OCI-LY1 (cell line): Measurements from ENCODE around the gene ZNF69.
"Not testable (repeated sequence)": the region's sequence is repeated elsewhere in the genome, so short reads cannot be mapped to it uniquely, and the experiment has no call there.

Experiments used
- H2AFZ ChIP-seq: fragments of 200-600 bp; sonication (generic), shearing (Covaris generic); 2 replicates; pipeline ENCODE4 v1.6.0; 2014; ENCODE audit warnings: antibody characterized with exemption, mild to moderate bottlenecking, low read length
- H3F3A ChIP-seq: fragments of 200-600 bp; sonication (generic), shearing (Covaris generic); 2 replicates; pipeline ENCODE4 v1.6.0; 2014; ENCODE audit warnings: mild to moderate bottlenecking, antibody characterized with exemption, low read length, moderate library complexity; ENCODE audit not compliant: insufficient read depth
- H3K27ac ChIP-seq: fragments of 200-600 bp; sonication (generic); 2 replicates; pipeline ENCODE4 v1.5.1; 2014; ENCODE audit warnings: low read length, mixed run types, mild to moderate bottlenecking, low read depth; ENCODE audit not compliant: poor library complexity, severe bottlenecking
- H3K27me3 ChIP-seq: fragments of 200-600 bp; sonication (generic); 2 replicates; pipeline ENCODE4 v1.6.0; 2014; ENCODE audit warnings: antibody characterized with exemption, mild to moderate bottlenecking, low read length, moderate library complexity; ENCODE audit not compliant: insufficient read depth
- H3K36me3 ChIP-seq: fragments of 200-600 bp; sonication (generic); 2 replicates; pipeline ENCODE4 v1.6.1; 2014; ENCODE audit warnings: mild to moderate bottlenecking, antibody characterized with exemption, low read length, moderate library complexity, mixed read lengths; ENCODE audit not compliant: insufficient read depth
- H3K4me1 ChIP-seq: fragments of 200-600 bp; sonication (generic); 2 replicates; pipeline ENCODE4 v1.5.1; 2014; ENCODE audit warnings: mild to moderate bottlenecking, low read length, moderate library complexity; ENCODE audit not compliant: insufficient read depth, severe bottlenecking
- H3K4me2 ChIP-seq: fragments of 200-600 bp; sonication (generic), shearing (Covaris generic); 2 replicates; pipeline ENCODE4 v1.6.1; 2014; ENCODE audit warnings: low read length
- H3K4me3 ChIP-seq: fragments of 200-600 bp; sonication (generic); 2 replicates; pipeline ENCODE4 v1.5.1; 2014; ENCODE audit warnings: low read length, low read depth, mild to moderate bottlenecking, mixed read lengths; ENCODE audit not compliant: poor library complexity, severe bottlenecking
- H3K79me2 ChIP-seq: fragments of 200-600 bp; shearing (Covaris generic); 2 replicates; pipeline ENCODE4 v1.6.1; 2016; ENCODE audit warnings: mixed run types, low read length, mixed read lengths; ENCODE audit not compliant: insufficient read depth
- H3K9ac ChIP-seq: fragments of 200-600 bp; sonication (generic), shearing (Covaris generic); 2 replicates; pipeline ENCODE4 v1.6.1; 2014; ENCODE audit warnings: mild to moderate bottlenecking, low read length, mixed read lengths
- H3K9me2 ChIP-seq: fragments of 200-600 bp; sonication (generic), shearing (Covaris generic); 2 replicates; pipeline ENCODE4 v1.6.1; 2014; ENCODE audit warnings: low read depth, mild to moderate bottlenecking, low read length, mixed read lengths
- H3K9me3 ChIP-seq: fragments of 200-600 bp; shearing (Covaris generic); 2 replicates; pipeline ENCODE4 v1.6.1; 2014; ENCODE audit warnings: low read length, mixed read lengths
- H4K20me1 ChIP-seq: fragments of 200-600 bp; sonication (generic), shearing (Covaris generic); 2 replicates; pipeline ENCODE4 v1.6.0; 2016; ENCODE audit warnings: mild to moderate bottlenecking, low read length; ENCODE audit not compliant: insufficient read depth
- EZH2 ChIP-seq: fragments of 200-600 bp; sonication (generic), shearing (Covaris generic); IDR thresholded peaks from 2 replicates; pipeline ENCODE4 v1.8.0; 2017; ENCODE audit warnings: borderline replicate concordance, mixed run types, mild to moderate bottlenecking, antibody characterized with exemption, low read length, moderate library complexity, mixed read lengths
- TF ChIP-seq, protein P1 (sequence below): fragments of 200-600 bp; sonication (generic), shearing (Covaris generic); IDR thresholded peaks from 2 replicates; pipeline ENCODE4 v1.5.1; 2017; ENCODE audit warnings: mild to moderate bottlenecking, antibody characterized with exemption, low read length, moderate library complexity, mixed read lengths

ZNF69 gene

DNA sequence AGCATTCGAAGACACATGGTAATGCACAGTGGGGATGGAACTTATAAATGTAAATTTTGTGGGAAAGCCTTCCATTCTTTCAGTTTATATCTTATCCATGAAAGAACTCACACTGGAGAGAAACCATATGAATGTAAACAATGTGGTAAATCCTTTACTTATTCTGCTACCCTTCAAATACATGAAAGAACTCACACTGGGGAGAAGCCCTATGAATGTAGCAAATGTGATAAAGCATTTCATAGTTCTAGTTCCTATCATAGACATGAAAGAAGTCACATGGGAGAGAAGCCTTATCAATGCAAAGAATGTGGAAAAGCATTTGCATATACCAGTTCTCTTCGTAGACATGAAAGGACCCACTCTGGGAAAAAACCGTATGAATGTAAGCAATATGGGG, 61.1 kb downstream of the ZNF69 start:
- H3K4me1 ChIP-seq = no peaks in the 10 kb centered on the region
- H3K79me2 ChIP-seq = no peaks in the 10 kb centered on the region
- H3K4me3 ChIP-seq = no peak overlapping the region
- H3K27ac ChIP-seq = no peak overlapping the region
- H3K36me3 ChIP-seq = peaks cover 86% of the 10 kb centered on the region
- no peaks in the 10 kb centered on the region for H4K20me1 ChIP-seq
- H3K4me2 ChIP-seq = no peak overlapping the region
- TF ChIP-seq, protein P1, sequence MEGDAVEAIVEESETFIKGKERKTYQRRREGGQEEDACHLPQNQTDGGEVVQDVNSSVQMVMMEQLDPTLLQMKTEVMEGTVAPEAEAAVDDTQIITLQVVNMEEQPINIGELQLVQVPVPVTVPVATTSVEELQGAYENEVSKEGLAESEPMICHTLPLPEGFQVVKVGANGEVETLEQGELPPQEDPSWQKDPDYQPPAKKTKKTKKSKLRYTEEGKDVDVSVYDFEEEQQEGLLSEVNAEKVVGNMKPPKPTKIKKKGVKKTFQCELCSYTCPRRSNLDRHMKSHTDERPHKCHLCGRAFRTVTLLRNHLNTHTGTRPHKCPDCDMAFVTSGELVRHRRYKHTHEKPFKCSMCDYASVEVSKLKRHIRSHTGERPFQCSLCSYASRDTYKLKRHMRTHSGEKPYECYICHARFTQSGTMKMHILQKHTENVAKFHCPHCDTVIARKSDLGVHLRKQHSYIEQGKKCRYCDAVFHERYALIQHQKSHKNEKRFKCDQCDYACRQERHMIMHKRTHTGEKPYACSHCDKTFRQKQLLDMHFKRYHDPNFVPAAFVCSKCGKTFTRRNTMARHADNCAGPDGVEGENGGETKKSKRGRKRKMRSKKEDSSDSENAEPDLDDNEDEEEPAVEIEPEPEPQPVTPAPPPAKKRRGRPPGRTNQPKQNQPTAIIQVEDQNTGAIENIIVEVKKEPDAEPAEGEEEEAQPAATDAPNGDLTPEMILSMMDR = no peak
- no peak for TF ChIP-seq EZH2
- H3K9me2 ChIP-seq = no peaks in the 10 kb centered on the region
- H3K27me3 ChIP-seq = no peaks in the 10 kb centered on the region
- no peak overlapping the region for H3K9ac ChIP-seq
- peaks cover 86% of the 10 kb centered on the region for H3K9me3 ChIP-seq
- peaks cover 7% of the 10 kb centered on the region for H3F3A ChIP-seq
- no peak overlapping the region for H2AFZ ChIP-seq

DNA sequence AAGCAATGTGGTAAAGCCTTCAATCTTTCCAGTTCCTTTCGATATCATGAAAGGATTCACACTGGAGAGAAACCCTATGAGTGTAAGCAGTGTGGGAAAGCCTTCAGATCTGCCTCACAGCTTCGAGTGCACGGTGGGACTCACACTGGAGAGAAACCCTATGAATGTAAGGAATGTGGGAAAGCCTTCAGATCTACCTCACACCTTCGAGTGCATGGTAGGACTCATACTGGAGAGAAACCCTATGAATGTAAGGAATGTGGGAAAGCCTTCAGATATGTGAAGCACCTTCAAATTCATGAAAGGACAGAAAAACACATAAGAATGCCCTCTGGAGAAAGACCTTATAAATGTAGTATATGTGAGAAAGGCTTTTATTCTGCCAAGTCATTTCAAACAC, 61.6 kb downstream of the ZNF69 start:
- Histone ChIP-seq H3F3A (peaks cover 7% of the 10 kb centered on the region), H3K4me1 (no peaks in the 10 kb centered on the region), H3K4me3 (no peak overlapping the region), H3K27me3 (no peaks in the 10 kb centered on the region), H2AFZ (no peak overlapping the region), H3K9me3 (peaks cover 85% of the 10 kb centered on the region), H3K9ac (no peak overlapping the region), H3K9me2 (no peaks in the 10 kb centered on the region), H3K79me2 (no peaks in the 10 kb centered on the region), H3K4me2 (no peak overlapping the region), H4K20me1 (no peaks in the 10 kb centered on the region), H3K36me3 (peaks cover 80% of the 10 kb centered on the region), H3K27ac (no peak overlapping the region)
- TF ChIP-seq, protein P1 = no peak
- TF ChIP-seq EZH2 = no peak

DNA sequence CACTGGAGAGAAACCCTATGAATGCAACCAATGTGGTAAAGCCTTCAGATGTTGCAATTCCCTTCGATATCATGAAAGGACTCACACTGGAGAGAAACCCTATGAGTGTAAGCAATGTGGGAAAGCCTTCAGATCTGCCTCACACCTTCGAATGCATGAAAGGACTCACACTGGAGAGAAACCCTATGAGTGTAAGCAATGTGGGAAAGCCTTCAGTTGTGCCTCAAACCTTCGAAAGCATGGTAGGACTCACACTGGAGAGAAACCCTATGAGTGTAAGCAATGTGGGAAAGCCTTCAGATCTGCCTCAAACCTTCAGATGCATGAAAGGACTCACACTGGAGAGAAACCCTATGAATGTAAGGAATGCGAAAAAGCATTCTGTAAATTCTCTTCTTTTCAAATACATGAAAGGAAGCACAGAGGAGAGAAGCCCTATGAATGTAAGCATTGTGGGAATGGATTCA, 62.1 kb downstream of the ZNF69 start:
- not testable (repeated sequence) for H2AFZ ChIP-seq, H3K27me3 ChIP-seq, H3K79me2 ChIP-seq, H3K9me2 ChIP-seq, H3K9ac ChIP-seq, H4K20me1 ChIP-seq, H3F3A ChIP-seq, H3K4me1 ChIP-seq, H3K27ac ChIP-seq, H3K4me3 ChIP-seq, H3K4me2 ChIP-seq
- H3K36me3 ChIP-seq = peaks cover 76% of the 10 kb centered on the region
- H3K9me3 ChIP-seq = peaks cover 81% of the 10 kb centered on the region

DNA sequence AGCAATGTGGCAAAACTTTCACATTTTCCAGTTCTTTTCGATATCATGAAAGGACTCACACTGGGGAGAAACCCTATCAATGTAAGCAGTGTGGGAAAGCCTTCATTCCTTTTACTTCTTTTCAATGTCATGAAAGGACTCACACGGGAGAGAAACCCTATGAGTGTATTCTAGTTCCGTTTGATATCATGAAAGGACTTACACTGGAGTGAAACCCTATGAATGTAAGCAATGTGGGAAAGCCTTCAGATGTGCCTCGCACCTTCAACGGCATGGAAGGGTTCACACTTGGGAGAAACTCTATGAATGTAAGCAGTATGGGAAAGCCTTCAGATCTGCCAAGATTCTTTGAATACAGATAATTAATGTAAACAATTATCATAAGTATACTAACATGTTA, 62.7 kb downstream of the ZNF69 start:
- Histone ChIP-seq H3K9ac (no peak overlapping the region), H3K4me1 (no peaks in the 10 kb centered on the region), H3K27ac (no peak overlapping the region), H3K4me2 (no peak overlapping the region), H3K9me3 (peaks cover 74% of the 10 kb centered on the region), H2AFZ (no peak overlapping the region), H3F3A (peaks cover 7% of the 10 kb centered on the region), H3K79me2 (no peaks in the 10 kb centered on the region), H3K36me3 (peaks cover 69% of the 10 kb centered on the region), H3K27me3 (no peaks in the 10 kb centered on the region), H3K4me3 (no peak overlapping the region), H3K9me2 (no peaks in the 10 kb centered on the region), H4K20me1 (no peaks in the 10 kb centered on the region)
- TF ChIP-seq, protein P1 = no peak
- TF ChIP-seq EZH2 = no peak
